Left lung (tissue), 10 donors: ENCODE data around the gene RNFT2. TPM values are rescaled to one million over a fixed set of nuclear protein-coding genes. Genes with fewer than 3 reads are reported as not detected.

ENCODE experiments used
- ATAC-seq: fragments of 200-7000 bp; cut with Tn5 transposase; one replicate; pipeline ENCODE4 v1.9.1; 2020; ENCODE audit warnings: moderate library complexity
- DNase-seq, 4 donors: peaks; one replicate each; pipeline ENCODE4 v3.0.0-alpha.2; 2013 to 2020
- H3K27ac ChIP-seq, 2 donors: fragments of 200-600 bp; sonication (generic) in 1 of 2; one replicate each; pipeline versions ENCODE4 v1.5.0 to v1.8.0; 2020 to 2021
- H3K27me3 ChIP-seq, 2 donors: fragments of 200-600 bp; sonication (generic) in 1 of 2; one replicate each; pipeline versions ENCODE4 v1.5.0 to v1.8.0; 2020 to 2021
- H3K36me3 ChIP-seq, 2 donors: fragments of 200-600 bp; sonication (generic) in 1 of 2; one replicate each; pipeline versions ENCODE4 v1.5.0 to v1.8.0; 2020 to 2021
- H3K4me1 ChIP-seq, 2 donors: fragments of 200-600 bp; one replicate each; pipeline ENCODE4 v1.8.0; 2021
- H3K4me3 ChIP-seq, 2 donors: fragments of 200-600 bp; sonication (generic) in 1 of 2; one replicate each; pipeline versions ENCODE4 v1.5.0 to v1.8.0; 2020 to 2021; ENCODE audit warnings: mild to moderate bottlenecking in 1 of 2
- H3K9me3 ChIP-seq, 2 donors: fragments of 200-600 bp; sonication (generic) in 1 of 2; one replicate each; pipeline versions ENCODE4 v1.5.0 to v1.8.0; 2020 to 2021
- CTCF ChIP-seq, 2 donors: fragments of 200-600 bp; sonication (generic) in 1 of 2; IDR thresholded peaks; one replicate each; pipeline versions ENCODE4 v1.5.0 to v1.8.0; 2021; ENCODE audit warnings: antibody characterized with exemption in 2 of 2
- intact Hi-C, 2 donors: fragments of 100-400 bp; cut with DNase I; formaldehyde crosslinking; loops; one replicate each; pipeline versions ENCODE4 v1.11.2 to v1.14.2; 2022
- polyA plus RNA-seq, 6 donors: library from polyadenylated mRNA; unstranded; fragments of 120-200 nt; gene quantifications; one replicate each; pipeline ENCODE4 v1.2.1, GENCODE V29; 2013; ENCODE audit not compliant: insufficient read length in 6 of 6
- total RNA-seq, 2 donors: library from RNA; stranded (reverse); fragmentation: NEBNext Ultra II Directional; extraction: Animal tissue kit (Norgen Biotek cat#: 25700); gene quantifications; one replicate each; pipeline ENCODE4 v1.2.1, GENCODE V29; 2021
- donor health status: DM: no; HTN: yes; CAD: no.
- donor health status: DM: no; HTN: no; CAD: no.

RNFT2 gene
- total and polyA plus RNA-seq, 8 donors = 3.4 to 5.5 (median 3.9) TPM

GRCh38 chr12:116880213-116880816 lies 142.2 kb downstream of the RNFT2 start:
- no peak for ATAC-seq
- DNase-seq = no peak
- no peaks in the 10 kb centered on the region for H3K9me3 ChIP-seq
- no peak for TF ChIP-seq CTCF (IDR thresholded peaks at IDR 0.05)
- intact Hi-C loops = no loop called here
- peaks cover 79 to 94% of the 10 kb centered on the region in 2 donors for H3K27me3 ChIP-seq
- H3K4me1 ChIP-seq = peaks cover 20 to 40% of the 10 kb centered on the region in 2 donors
- H3K36me3 ChIP-seq = no peaks in the 10 kb centered on the region
- H3K27ac ChIP-seq = no peak overlapping the region
- H3K4me3 ChIP-seq = no peak overlapping the region

- H3K4me3 ChIP-seq = no peak overlapping the region
- DNase-seq (peak in 3 of 4 donors; percentile 40 to 82 (median 43)), ATAC-seq (peak; percentile 82)
- H3K27me3 ChIP-seq = peaks cover 79 to 91% of the 10 kb centered on the region in 2 donors
- no peaks in the 10 kb centered on the region for H3K36me3 ChIP-seq
- H3K4me1 ChIP-seq = peaks cover 20 to 41% of the 10 kb centered on the region in 2 donors
- intact Hi-C loops = no loop called here
- no peaks in the 10 kb centered on the region for H3K9me3 ChIP-seq
- H3K27ac ChIP-seq = no peak overlapping the region
- TF ChIP-seq CTCF (IDR thresholded peaks at IDR 0.05) = no peak
These were observed 142.8 kb downstream of the RNFT2 start for GRCh38 chr12:116880817-116881324.

- peak within 1 kb of the TSS in 1 of 2 donors; percentile 17 for H3K4me3 ChIP-seq
- TF ChIP-seq CTCF (IDR thresholded peaks at IDR 0.05) = no peak
- intact Hi-C loops = no loop called here
- ATAC-seq (no peak), DNase-seq (no peak)
- H3K4me1 ChIP-seq = peaks cover 20 to 44% of the 10 kb centered on the region in 2 donors
- H3K27ac ChIP-seq = no peak within 1 kb of the TSS
- no peaks in the 10 kb centered on the region for H3K9me3 ChIP-seq
- H3K36me3 ChIP-seq = no peaks in the 10 kb centered on the region
- peaks cover 74 to 91% of the 10 kb centered on the region in 2 donors for H3K27me3 ChIP-seq
These were observed 143.3 kb downstream of the RNFT2 start, which contains the start of gene HRK for GRCh38 chr12:116881325-116881876. TSS of gene HRK (minus strand) at chr12:116881441. CDS start at chr12:116881307, 134 bp downstream.

- Histone ChIP-seq H3K27me3 (peaks cover 68 to 90% of the 10 kb centered on the region in 2 donors), H3K9me3 (no peaks in the 10 kb centered on the region), H3K4me3 (peak overlapping the region in 1 of 2 donors; percentile 17), H3K36me3 (no peaks in the 10 kb centered on the region), H3K4me1 (peaks cover 20 to 44% of the 10 kb centered on the region in 2 donors), H3K27ac (no peak overlapping the region)
- no peak for TF ChIP-seq CTCF (IDR thresholded peaks at IDR 0.05)
- no peak for ATAC-seq
- DNase-seq = no peak
- intact Hi-C loops = no loop called here
These were observed 143.9 kb downstream of the RNFT2 start for GRCh38 chr12:116881877-116882507.

GRCh38 chr12:116882742-116883141 lies 144.6 kb downstream of the RNFT2 start:
- intact Hi-C loops = no loop called here
- H3K9me3 ChIP-seq = no peaks in the 10 kb centered on the region
- H3K36me3 ChIP-seq = no peaks in the 10 kb centered on the region
- no peak overlapping the region for H3K27ac ChIP-seq
- peaks cover 20 to 45% of the 10 kb centered on the region in 2 donors for H3K4me1 ChIP-seq
- no peak for TF ChIP-seq CTCF (IDR thresholded peaks at IDR 0.05)
- DNase-seq (no peak), ATAC-seq (peak; percentile 29)
- H3K27me3 ChIP-seq = peaks cover 60 to 88% of the 10 kb centered on the region in 2 donors
- H3K4me3 ChIP-seq = no peak overlapping the region
